ENCODE measurements around the gene CNPY1. TPM values are rescaled to one million over a fixed set of nuclear protein-coding genes. Genes with fewer than 3 reads are reported as not detected.

The CNPY1 gene
- total and polyA plus RNA-seq, 2 donors (not counting 1 experiment from before 2014, with no cell fraction given), result not detected

DNA sequence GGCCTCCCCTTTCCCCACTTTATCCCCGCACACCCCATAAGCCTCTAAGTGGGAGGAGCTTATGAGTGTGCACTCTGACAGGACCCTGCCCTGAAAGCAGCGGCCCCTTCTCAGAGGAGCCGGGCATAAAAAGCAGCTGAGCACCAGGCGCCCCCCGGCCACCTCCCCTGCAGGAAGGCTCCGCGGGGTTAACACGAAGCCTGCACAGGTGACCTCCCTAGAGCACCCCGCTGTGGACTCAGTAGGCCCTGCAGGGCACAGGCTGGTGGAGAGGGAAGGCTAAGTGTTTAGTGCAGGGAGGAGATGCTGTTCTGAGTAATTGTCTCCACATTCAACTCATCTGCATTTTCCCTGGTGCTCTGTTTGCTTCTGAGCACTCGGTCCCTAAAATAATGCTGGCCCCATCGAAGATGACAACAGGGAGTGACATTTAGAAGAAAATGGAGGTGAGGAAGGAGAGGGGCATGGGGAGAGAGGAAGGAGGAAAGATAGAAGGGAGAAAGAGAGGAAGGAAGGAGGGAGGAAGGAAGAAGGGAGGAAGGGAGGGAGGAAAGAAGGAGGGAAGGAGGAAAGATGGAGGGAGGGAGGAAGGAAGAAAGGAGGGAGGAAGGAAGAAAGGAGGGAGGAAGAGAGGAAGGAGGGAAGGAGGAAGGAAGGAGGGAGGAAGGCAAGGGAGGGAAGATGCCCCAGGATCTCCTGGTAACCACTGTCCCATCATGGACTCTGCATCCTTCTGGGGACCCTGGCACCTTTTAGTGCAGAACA lies 25.4 kb upstream of the CNPY1 start:
- H3K27ac ChIP-seq (ENCODE audit: insufficient read depth, low read length), result no peak overlapping the region
- H3K4me1 ChIP-seq (ENCODE audit: control insufficient read depth, extremely low read depth, insufficient read depth, low read length), result no peaks in the 10 kb centered on the region
- no peaks in the 10 kb centered on the region for H3K79me2 ChIP-seq (ENCODE audit: control insufficient read depth, insufficient read depth, low read length)
- no peak overlapping the region for H3K4me2 ChIP-seq (ENCODE audit: extremely low read depth, insufficient read depth, low read length)
- TF ChIP-seq EZH2 (IDR thresholded peaks at IDR 0.05; ENCODE audit: low read length, missing control alignments), result no peak
- TF ChIP-seq, protein P1, sequence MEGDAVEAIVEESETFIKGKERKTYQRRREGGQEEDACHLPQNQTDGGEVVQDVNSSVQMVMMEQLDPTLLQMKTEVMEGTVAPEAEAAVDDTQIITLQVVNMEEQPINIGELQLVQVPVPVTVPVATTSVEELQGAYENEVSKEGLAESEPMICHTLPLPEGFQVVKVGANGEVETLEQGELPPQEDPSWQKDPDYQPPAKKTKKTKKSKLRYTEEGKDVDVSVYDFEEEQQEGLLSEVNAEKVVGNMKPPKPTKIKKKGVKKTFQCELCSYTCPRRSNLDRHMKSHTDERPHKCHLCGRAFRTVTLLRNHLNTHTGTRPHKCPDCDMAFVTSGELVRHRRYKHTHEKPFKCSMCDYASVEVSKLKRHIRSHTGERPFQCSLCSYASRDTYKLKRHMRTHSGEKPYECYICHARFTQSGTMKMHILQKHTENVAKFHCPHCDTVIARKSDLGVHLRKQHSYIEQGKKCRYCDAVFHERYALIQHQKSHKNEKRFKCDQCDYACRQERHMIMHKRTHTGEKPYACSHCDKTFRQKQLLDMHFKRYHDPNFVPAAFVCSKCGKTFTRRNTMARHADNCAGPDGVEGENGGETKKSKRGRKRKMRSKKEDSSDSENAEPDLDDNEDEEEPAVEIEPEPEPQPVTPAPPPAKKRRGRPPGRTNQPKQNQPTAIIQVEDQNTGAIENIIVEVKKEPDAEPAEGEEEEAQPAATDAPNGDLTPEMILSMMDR (conservative IDR thresholded peaks at IDR 0.05 in 1 of 2, IDR thresholded peaks at IDR 0.05 in 1 of 2; ENCODE audit: low read depth in 1 of 2, low read length in 2 of 2), result no peak
- no peak overlapping the region for H2AFZ ChIP-seq (ENCODE audit: low read length)
- no peaks in the 10 kb centered on the region for H3K9me3 ChIP-seq (ENCODE audit: control insufficient read depth, insufficient read depth, low read depth, low read length)
- no peaks in the 10 kb centered on the region for H3K27me3 ChIP-seq (ENCODE audit: control insufficient read depth, insufficient read depth, low read length)
- no peak for DNase-seq (ENCODE audit: low read depth in 2 of 2)
- H3K9ac ChIP-seq (ENCODE audit: insufficient read depth, low read length), result no peak overlapping the region
- H4K20me1 ChIP-seq (ENCODE audit: control insufficient read depth, extremely low read depth, insufficient read depth, low read length), result no peaks in the 10 kb centered on the region
- H3K4me3 ChIP-seq (replicated peaks in 1 of 4; ENCODE audit: control extremely low read depth in 1 of 4, insufficient read depth in 1 of 4, low read depth in 3 of 4, low read length in 4 of 4), result no peak overlapping the region
- no peaks in the 10 kb centered on the region for H3K36me3 ChIP-seq (ENCODE audit: control insufficient read depth, insufficient read depth, low read length)

DNA sequence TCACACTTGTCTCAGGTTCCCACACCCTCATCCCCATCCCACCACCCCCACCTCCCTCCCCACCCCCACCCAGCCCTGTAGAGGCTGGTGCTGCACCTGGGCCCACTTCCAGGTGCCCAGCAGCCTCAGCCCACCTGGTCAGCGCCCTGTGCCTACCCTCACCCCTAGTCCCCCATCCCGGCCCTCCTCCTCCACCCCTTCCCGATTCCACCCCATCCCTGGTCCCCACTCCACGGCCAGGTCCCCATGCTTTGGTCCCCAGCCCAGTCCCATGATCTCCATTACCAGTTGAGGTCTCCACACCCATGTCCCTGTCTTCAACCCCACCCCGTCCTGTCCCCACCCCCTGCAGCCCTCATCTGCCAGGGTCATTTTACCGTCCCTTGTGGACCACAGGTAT lies 24.6 kb upstream of the CNPY1 start:
- H3K4me3 ChIP-seq (replicated peaks in 1 of 4; ENCODE audit: control extremely low read depth in 1 of 4, insufficient read depth in 1 of 4, low read depth in 3 of 4, low read length in 4 of 4), result no peak overlapping the region
- no peak for DNase-seq (ENCODE audit: low read depth in 2 of 2)
- no peak overlapping the region for H3K9ac ChIP-seq (ENCODE audit: insufficient read depth, low read length)

DNA sequence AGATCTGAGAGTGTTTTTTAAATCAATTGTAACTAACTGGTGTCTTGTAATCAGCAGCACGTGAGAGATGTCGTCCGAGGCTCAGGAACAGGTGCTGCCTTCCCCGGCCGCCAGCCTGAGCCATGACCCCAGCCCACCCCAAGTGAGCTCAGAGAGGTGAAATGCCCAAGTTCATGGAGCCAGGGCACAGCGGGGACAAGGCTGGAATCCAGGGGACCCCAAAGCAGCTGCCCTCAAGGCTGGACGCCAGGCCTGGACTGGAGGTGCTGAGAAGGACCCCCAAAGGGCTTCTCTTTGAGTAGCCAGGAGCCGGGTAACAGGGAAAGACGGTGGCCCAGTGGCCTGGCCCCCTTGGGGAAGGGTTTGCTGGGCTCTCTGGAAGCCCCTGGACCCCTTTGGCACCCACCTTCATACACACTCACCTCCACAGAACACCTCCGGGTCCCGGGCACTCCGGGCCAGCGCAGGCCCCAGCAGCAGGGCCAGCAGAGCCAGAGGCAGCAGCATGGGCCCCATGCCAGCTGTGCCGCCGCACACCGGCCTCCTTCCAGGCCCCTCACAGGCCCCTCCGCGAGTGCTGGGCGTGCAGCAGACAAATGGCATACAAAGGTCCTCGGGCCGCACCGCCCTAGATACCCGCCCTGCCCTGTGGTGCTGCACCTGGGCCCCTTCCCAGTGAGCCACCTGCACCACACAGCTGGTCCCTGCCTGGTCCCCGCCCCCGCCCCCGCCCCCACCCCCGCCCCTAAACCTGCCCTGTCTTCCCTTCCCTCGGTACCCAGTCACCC lies 24.0 kb upstream of the CNPY1 start:
- Histone ChIP-seq H3K9me3 (ENCODE audit: control insufficient read depth, insufficient read depth, low read depth, low read length) (no peaks in the 10 kb centered on the region), H3K4me1 (ENCODE audit: control insufficient read depth, extremely low read depth, insufficient read depth, low read length) (no peaks in the 10 kb centered on the region), H4K20me1 (ENCODE audit: control insufficient read depth, extremely low read depth, insufficient read depth, low read length) (no peaks in the 10 kb centered on the region), H3K4me2 (ENCODE audit: extremely low read depth, insufficient read depth, low read length) (no peak overlapping the region), H3K27me3 (ENCODE audit: control insufficient read depth, insufficient read depth, low read length) (no peaks in the 10 kb centered on the region), H3K9ac (ENCODE audit: insufficient read depth, low read length) (no peak overlapping the region), H3K27ac (ENCODE audit: insufficient read depth, low read length) (no peak overlapping the region), H2AFZ (ENCODE audit: low read length) (no peak overlapping the region), H3K4me3 (replicated peaks in 1 of 4; ENCODE audit: control extremely low read depth in 1 of 4, insufficient read depth in 1 of 4, low read depth in 3 of 4, low read length in 4 of 4) (no peak overlapping the region), H3K79me2 (ENCODE audit: control insufficient read depth, insufficient read depth, low read length) (no peaks in the 10 kb centered on the region), H3K36me3 (ENCODE audit: control insufficient read depth, insufficient read depth, low read length) (no peaks in the 10 kb centered on the region)
- TF ChIP-seq, protein P1 (conservative IDR thresholded peaks at IDR 0.05 in 1 of 2, IDR thresholded peaks at IDR 0.05 in 1 of 2; ENCODE audit: low read depth in 1 of 2, low read length in 2 of 2), result no peak
- TF ChIP-seq EZH2 (IDR thresholded peaks at IDR 0.05; ENCODE audit: low read length, missing control alignments), result no peak
- no peak for DNase-seq (ENCODE audit: low read depth in 2 of 2)

More for the DNA sequence above, 24.6 kb upstream of the CNPY1 start:
- Histone ChIP-seq H3K36me3 (ENCODE audit: control insufficient read depth, insufficient read depth, low read length) (no peaks in the 10 kb centered on the region), H3K27me3 (ENCODE audit: control insufficient read depth, insufficient read depth, low read length) (no peaks in the 10 kb centered on the region), H3K27ac (ENCODE audit: insufficient read depth, low read length) (no peak overlapping the region), H3K79me2 (ENCODE audit: control insufficient read depth, insufficient read depth, low read length) (no peaks in the 10 kb centered on the region), H4K20me1 (ENCODE audit: control insufficient read depth, extremely low read depth, insufficient read depth, low read length) (no peaks in the 10 kb centered on the region), H2AFZ (ENCODE audit: low read length) (no peak overlapping the region), H3K4me2 (ENCODE audit: extremely low read depth, insufficient read depth, low read length) (no peak overlapping the region), H3K4me1 (ENCODE audit: control insufficient read depth, extremely low read depth, insufficient read depth, low read length) (no peaks in the 10 kb centered on the region), H3K9me3 (ENCODE audit: control insufficient read depth, insufficient read depth, low read depth, low read length) (no peaks in the 10 kb centered on the region)
- TF ChIP-seq EZH2 (IDR thresholded peaks at IDR 0.05; ENCODE audit: low read length, missing control alignments), result no peak
- TF ChIP-seq, protein P1 (conservative IDR thresholded peaks at IDR 0.05 in 1 of 2, IDR thresholded peaks at IDR 0.05 in 1 of 2; ENCODE audit: low read depth in 1 of 2, low read length in 2 of 2), result no peak

Measured in fibroblast of lung (primary cell).